GM21447 (cell line): Measurements from ENCODE around the gene ZNF580.

ENCODE experiments used
- ATAC-seq: cut with Tn5 transposase; IDR thresholded peaks from one replicate; pipeline ENCODE4 v1.9.1; 2021; ENCODE audit not compliant: unreplicated experiment

ZNF580 gene

DNA sequence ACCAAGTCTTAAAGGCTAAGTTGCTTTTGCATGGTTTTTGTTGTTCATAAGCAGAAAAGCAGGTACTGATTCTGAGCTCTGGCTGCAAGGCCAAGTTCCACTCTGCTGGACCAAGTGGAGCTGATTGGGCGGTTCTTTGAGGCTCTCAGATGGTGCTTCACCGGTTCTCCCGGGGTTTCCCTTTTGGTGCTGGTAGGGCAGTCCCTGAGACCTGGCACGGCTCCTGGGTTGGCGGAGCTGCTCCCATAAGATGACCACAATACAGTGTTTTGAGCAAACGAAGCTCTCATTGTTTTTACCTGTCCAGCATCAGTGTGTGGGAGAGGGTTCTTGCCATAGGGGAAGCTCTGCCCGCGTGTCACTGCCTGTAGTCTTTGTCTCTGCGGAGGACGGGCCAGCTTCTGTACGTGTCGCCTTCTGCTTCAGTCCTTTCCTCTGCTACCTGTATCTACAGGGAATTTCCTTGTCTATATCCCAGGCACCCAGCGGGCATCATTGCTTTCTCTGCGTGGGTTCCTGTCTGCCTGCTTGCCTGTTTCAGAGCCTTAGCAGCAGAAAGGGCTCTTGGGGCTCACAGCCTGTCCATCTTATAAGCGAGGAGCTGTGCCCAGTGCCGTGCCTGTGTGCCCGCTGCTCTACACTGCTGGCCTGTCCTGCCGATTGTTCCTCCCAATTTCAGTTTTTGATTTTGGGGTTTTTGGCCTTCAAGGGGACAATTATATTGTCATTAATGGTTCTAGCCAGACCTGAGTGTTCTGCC, 16.4 kb downstream of the ZNF580 start:
- ATAC-seq = no peak

DNA sequence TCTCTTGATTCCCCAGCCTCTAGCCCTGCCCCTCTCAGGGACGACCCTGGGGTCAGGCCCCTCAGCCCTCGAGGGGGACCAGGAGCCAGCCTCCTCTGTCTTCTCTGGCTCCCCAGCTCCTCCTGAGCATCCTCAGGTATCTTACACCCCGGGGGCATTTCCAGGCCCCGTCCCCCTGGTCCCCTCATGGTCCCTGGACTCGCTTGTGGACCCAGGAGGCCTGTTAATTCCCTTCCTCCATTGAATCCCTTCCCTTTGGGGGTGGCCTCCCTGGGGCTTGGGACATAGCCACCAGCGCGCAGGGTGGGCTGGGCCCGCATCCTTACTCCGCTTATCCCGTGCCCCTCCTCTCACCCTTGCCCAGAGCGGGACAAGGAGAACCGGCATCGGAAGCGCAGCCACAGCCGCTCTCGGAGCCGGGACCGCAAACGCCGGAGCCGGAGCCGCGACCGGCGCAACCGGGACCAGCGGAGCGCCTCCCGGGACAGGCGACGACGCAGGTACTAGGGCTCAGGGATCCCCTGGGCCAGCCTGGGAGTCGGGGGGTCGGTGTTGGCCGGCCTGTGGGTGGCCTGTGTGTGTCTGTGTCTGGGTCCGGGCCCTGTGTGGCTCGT, 18.2 kb downstream of the ZNF580 start:
- ATAC-seq = no peak

DNA sequence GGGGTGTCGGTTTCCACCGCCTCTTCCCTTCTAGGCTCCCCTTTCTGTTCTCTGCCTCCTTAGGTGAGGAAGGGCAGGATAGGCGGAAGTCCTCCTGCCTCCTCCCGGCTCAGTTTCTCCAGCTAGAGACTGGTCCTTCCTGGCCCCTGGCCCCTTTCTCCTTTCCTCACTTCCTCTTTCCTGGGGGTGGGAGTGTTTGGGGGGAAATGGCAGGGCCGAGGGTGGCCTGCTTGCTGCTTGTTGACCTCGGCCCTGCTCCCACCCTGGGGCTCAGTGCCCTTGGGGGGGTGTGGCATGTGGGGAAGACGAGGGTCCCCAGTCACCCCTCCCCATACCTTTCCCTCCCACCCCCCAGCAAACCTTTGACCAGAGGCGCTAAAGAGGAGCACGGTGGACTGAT, 19.0 kb downstream of the ZNF580 start:
- ATAC-seq = no peak

DNA sequence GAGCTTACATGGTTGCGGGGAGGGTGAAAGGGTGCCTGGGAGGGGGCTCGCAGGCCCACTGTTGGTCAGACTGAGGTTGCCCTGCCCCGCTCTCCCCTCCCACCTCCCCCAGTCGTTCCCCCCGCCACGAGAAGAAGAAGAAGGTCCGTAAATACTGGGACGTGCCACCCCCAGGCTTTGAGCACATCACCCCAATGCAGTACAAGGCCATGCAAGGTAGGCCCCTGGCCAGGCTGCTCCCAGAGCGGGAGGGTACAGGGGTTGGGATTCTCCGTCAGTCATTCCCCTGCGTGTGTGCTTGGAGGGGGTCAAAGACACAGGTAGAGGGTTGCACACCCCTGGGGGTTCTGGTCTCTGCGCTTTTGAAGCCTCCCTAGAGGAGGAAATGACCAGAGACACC, 19.6 kb downstream of the ZNF580 start:
- ATAC-seq = no peak

DNA sequence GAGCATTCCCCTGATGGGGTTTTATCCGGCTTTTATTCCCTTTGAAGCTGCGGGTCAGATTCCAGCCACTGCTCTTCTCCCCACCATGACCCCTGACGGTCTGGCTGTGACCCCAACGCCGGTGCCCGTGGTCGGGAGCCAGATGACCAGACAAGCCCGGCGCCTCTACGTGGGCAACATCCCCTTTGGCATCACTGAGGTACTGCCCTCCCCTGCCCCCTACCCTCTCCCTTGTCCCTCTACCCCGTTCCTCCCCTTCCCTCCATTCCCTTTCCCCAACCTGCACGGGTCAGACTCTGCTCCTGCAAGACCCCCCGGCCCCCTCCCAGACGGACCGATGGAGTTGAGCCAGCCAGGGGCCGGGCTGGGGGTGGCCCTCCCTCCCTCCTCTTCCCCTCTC, 20.2 kb downstream of the ZNF580 start:
- ATAC-seq = no peak

DNA sequence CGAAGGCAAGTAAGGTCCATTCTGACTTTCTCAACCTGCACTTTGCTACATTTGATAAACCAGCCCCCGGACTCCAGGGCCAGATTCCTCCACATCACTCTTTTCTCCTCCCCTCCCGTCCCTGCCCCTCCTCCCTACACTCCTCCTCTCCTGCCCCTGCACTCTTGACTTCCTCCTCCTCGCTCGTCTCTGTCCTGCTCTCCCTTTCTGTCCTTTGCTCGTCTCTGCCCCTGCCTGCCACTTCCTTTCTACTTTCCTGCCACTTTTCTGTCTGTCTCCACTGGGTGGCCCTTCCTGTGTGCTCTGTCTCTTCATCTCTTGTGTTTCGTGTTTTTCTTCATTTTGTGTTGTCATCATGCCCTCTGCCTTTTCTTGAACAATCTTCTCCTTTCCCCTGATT, 21.0 kb downstream of the ZNF580 start:
- ATAC-seq = no peak

DNA sequence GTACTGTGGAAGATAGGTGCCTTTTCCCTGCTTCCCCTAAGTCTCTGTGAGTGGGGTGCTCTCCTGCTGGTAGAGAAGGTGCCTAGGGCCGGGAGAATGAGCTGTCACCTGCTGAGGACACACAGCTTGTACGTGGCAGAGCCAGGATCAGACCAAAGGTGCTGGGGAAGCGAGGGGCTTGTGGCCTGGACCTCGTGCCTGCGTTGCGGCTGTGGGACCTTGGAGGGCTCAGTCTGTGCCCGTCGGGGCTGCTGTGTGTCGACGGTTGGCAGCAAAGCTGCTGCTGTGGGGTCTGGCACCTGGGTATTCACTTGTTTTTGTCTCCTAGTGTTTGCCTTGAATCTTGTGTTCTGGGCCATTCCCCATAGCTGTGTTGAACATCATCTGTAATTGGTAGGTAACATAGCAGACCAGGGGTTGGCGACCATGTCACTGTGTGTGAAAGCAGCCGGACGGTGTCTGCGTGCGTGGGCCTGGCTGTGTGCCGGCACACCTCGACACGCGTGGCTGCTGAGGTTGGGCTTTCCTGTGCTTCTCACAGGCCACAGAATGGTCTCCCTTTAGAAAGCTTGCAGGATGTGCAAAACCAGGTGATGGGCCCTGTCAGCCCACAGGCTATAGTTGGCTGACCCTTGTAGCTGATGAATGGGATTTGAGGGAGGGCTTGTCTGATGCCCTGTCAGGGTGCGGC, 23.2 kb downstream of the ZNF580 start:
- ATAC-seq = no peak

DNA sequence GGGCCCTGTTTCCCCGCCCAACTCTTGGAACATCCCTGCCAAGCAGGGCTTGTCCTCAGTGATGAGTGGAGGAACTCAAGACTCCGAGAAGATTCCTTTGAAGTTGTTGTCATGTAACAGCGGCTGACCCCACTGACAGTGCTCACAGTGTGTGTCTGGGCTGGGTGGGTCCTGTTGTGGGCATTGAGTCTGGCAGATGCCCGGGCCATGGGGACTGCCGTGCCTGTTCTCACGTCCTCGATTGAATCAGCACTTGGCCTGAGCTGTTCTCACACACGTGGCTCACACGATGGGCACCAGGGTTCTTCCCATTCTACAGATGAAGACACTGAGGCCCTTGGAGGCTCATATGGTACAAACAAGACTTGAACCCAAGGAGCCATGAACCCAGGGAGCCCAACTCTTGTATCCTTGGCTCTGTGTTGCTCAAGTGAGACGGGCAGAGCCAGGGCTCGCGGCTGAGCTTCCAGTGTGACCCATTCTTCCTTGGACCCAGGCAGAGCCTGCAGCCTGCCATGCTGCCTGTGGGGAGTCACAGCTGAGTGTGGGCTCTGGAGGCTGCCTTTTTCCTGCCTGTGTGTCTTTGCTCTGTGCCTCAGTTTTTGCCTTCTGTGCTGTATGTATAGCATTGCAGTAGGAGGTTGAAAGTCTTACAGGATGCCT, 25.7 kb downstream of the ZNF580 start:
- ATAC-seq = no peak

DNA sequence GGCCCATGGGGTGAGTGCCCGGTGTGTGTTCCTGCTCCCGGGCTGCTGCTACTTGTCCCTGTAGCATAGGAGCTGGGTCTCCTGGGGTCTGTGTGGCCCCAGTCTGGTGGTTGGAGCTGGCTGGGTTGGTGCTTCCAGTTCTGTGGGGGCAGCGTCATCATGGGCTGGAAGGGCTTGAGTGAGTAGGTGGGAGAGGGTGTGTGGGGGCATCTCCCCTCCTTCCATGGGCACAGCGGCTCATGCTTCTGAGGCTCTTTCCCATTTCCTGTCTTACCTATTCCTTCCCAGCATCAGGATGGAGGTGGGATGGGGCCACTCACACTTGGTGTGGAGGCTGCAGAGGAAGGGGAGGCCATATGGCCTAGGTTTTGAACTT, 26.2 kb downstream of the ZNF580 start:
- ATAC-seq = no peak

DNA sequence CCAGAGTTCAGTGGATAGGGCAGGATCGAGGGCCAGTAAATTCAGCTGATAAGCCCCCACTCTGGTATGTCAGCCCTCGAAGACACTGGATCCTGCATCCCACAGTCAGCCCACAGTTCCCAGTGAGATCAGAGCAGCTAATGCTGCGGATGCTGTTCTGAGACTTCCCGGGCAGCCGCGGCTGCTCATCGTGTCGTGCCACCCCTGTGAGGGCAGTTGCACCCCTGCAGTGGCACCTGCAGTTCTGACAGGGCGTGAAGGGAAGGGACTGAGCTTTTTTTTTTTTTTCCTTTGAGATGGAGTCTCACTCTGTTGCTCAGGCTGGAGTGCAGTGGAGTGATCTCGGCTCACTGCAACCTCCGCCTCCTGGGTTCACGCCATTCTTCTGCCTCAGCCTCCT, 26.7 kb downstream of the ZNF580 start:
- no peak for ATAC-seq

DNA sequence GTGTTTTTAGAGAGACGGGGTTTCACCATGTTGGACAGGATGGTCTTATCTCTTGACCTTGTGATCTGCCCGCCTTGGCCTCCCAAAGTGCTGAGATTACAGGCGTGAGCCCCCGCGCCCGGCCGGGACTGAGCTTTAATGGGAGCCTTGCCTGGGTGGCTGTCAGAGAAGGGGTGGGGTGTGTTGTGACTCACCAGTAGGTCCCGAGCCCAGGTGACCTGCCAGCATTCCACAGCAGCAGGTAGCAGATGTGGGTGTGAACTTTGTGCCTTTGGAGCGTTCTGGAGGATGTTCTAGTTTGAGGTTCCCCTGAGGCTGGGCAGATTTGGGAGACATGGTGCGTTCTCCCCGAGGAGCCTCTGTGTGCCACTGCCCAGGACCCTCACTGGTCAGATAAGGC, 27.2 kb downstream of the ZNF580 start:
- ATAC-seq = no peak

DNA sequence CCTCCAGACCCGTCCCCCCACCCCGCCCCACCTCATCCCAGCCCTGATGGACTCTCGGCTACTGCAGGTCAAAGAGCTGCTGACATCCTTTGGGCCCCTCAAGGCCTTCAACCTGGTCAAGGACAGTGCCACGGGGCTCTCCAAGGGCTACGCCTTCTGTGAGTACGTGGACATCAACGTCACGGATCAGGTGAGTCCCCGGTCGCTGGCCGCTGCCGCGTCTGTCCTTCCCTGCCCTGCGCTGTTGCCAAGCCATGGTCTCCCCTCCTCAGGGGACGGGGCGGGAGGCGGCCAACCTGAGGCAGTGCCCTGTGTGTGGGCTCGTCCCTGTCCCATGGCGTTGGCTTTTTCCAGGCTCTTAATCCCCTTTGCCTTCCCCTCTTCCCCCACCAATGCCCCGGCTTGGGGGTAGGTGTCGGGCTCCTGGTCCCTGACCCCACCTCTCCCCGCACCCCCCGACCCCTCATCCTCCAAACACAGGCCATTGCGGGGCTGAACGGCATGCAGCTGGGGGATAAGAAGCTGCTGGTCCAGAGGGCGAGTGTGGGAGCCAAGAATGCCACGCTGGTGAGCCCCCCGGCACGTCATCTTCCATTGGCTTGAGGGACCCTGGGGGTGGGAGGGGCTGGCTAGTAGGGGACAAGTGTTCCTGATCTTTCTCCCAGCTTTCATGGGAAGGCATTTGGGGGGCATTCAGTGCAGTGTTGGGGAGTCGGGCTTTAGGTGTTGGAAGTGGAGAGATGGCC, 28.0 kb downstream of the ZNF580 start:
- no peak for ATAC-seq

DNA sequence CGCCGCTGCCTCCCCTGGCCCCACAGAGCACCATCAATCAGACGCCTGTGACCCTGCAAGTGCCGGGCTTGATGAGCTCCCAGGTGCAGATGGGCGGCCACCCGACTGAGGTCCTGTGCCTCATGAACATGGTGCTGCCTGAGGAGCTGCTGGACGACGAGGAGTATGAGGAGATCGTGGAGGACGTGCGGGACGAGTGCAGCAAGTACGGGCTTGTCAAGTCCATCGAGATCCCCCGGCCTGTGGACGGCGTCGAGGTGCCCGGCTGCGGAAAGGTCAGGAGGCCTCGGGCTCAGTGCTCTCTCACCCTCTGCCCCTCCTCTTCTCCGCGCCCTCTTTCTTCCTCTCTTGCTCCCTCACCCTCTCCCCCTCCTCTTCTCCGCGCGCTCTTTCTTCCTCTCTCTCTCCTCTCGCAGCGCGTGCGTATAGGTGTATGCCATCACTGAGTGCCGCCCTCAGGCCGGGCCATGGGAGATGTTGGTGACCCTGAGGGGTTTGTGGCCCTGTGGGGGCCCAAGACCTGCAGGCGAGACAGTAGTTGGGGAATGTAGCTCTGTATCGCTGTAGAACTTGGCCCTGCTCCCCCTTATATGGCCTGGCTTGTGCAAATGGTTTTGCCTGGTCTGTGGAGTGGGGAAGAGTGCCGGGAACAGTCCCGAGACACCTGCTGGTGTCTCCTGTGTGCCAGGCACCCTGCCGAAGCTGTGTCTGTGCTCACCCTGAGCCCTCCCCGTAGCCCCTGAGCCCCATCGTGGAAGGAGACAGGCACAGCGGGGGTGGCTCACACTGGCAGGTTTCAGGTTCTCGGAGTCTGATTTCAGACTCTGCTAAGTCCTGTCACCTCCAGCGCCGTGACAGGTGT, 28.8 kb downstream of the ZNF580 start:
- ATAC-seq = no peak

DNA sequence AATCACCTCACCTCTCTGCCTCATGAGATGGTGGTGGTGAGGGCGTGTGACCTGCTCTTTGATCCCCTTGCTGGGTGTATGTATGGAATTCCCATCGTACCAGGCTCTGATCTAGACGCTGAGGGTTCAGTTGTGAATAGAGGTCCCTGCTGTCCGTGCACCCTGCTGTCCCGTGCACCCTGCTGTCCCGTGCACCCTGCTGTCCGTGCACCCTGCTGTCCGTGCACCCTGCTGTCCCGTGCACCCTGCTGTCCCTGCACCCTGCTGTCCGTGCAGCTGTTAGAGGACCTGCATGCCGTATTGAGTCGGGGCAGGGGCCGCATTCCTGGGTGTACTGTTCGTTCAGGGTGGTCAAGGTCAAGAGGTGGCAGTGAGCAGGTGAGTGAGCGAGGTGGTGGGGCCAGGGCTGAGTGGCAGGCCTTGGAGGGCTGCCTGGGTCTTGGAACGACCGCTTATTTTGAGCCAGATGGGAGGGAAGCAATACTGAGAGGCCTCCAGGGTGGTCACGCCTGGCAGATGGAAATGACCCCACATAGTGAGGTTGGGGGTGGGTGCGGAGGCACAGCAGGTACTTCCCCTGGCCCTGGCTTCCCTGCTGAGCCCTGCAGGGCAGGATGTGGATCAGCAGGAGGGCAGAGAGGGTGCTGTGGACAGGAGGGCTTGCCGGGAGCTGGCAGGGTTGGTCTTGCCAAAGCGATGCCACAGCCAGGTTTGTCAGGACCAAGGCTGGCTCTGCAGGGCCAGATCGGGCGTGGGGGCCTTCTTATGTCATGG, 29.7 kb downstream of the ZNF580 start:
- no peak for ATAC-seq

DNA sequence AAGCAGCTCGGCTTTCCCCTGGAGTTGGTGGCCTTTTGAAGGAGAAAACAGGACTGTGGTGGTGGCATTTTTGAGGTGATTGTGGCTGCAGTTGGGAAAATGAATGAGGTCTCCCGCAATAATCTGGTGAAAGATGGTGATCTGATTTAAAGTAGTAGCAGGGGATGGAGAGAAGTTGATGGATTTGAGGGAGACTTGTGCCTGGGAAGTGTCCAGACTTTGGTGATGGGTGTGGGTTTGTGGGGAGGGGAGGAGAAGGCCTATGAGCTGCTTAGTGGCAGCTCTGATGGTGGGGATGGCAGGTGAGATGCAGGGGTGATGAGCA, 30.2 kb downstream of the ZNF580 start:
- ATAC-seq = no peak

DNA sequence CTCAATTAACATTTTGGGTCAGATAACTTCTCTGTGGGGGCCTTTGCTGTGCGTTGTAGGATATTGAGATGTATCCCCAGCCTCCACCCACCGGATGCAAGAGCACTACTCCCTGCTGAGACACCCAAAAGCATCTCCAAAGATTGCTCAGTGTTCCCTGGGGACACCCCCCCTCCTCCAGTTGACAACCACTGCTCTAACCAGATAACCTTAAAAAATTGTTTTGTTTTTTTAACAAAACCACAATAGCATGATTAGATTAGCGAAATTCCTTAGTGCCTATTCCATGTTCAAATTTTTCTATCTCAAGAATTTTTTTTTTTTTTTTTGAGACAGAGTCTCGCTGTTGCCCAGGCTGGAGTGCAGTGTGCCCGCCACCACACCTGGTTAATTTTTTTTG, 31.6 kb downstream of the ZNF580 start:
- no peak for ATAC-seq

DNA sequence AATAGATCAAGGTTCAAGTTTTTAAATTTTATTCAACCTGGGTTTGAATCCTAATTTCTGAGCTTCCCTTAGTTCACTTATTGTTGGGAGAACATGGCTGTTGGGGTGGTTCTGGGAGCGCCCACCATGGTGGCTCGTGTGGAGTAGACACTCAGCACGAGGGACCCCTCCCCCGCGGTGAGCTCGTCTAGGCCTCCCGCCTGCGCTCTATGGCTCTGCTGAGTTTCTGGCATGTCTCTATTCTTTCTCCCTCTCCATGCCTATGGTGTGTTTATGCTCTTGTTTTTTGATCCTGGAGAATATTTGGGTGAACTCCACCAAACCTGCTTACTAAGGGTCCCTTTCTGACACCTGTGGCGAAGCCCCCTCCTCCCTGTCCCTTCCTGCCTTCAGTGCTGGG, 32.7 kb downstream of the ZNF580 start:
- ATAC-seq = no peak

DNA sequence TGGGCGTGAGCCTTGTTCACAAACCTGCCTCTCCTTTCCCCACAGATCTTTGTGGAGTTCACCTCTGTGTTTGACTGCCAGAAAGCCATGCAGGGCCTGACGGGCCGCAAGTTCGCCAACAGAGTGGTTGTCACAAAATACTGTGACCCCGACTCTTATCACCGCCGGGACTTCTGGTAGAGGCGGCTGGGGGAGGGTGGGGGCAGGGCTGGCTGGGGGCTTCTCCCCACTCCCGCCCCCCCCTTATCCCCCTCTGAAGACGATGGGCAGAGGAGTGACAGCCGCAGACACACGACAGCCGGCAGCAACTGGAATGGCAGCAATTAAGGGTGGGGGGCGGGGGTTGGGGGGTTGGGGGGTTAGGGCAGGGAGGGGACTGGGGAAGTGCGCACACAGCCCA, 33.1 kb downstream of the ZNF580 start:
- no peak for ATAC-seq

DNA sequence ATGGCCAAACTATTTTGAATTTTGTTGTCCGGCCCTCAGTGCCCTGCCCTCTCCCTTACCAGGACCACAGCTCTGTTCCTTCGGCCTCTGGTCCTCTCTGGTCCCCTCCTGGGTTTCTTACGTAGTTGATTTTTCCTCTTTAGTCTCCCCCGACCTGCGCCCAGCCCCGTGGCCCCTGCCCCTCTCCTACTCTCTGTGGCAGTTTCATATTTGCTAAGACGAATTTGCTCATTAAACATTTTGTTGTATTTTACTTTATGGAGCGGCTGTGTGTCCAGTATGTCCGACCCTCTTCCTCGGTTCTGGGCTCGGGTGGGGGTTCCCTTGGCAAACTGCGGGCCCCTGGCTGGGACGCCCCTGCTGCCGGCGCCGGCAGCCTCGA, 33.6 kb downstream of the ZNF580 start:
- ATAC-seq = no peak
